ENCODE data around the gene LMO2. TPM values are rescaled to one million over a fixed set of nuclear protein-coding genes. Genes with fewer than 3 reads are reported as not detected.

LMO2 gene
- total RNA-seq, 1 donor: under 0.01 TPM

- peak; percentile 68 for DNase-seq (ENCODE audit: low read depth)
- H3K4me3 ChIP-seq (ENCODE audit: low read depth, low read length): no peak overlapping the region
- TF ChIP-seq CTCF (IDR thresholded peaks at IDR 0.05; ENCODE audit: insufficient read depth, low read depth, low read length): peak; percentile 91
Measured at GRCh38 chr11:33857933-33858371, 33.9 kb downstream of the LMO2 start.

DNA sequence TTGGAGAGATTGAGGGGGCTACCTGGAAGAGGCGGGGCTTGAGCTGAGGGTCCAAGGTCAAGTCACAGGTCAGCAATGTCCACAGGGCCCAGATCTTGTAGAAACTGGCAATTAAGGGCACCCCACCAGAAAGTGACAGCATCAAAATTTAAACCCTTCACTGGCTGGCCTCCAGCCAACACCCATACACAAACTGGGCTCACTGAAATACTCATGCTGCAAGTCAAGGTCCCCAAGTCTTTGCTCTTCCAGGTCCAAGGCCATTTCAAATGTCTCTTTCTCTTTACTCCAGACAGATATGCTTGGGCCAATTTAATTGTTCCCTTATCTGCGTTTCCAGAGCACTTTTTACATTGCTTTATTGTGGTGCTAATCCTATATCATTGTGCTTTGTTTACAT is 36.4 kb downstream of the LMO2 start:
- H3K4me3 ChIP-seq (ENCODE audit: low read depth, low read length): no peak overlapping the region
- DNase-seq (ENCODE audit: low read depth): no peak
- no peak for TF ChIP-seq CTCF (IDR thresholded peaks at IDR 0.05; ENCODE audit: insufficient read depth, low read depth, low read length)

DNA sequence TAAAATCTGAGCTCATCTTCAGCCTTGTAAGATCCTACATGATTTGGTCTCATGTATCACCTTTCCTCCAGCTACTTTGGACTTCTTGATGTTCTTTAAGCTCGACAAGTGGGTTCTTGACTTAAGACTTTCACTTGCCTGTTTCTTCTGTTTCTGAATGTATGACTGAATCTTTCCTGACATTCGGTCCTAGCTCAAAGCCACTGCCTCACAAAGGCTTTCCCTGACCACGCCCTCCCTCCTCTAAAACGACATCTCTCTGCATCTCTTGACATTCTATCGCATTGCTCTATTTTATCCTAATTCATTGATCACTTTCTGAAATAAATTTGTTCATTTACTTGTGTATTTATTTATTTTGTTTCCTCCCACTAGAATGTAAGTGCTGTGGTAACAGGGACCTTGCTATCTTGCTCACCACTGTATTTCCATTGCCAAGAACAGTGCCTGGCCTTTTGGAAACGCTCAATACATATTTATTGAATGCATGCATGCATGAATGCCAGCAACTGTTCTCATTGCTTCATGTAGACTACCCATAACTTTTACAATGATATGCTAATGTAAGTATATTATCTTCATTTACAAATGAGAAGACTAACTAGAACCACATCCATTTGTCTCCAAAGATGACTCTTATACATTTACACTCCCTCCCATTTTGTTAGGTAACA is 43.0 kb downstream of the LMO2 start:
- no peak for DNase-seq (ENCODE audit: low read depth)
- no peak for TF ChIP-seq CTCF (IDR thresholded peaks at IDR 0.05; ENCODE audit: insufficient read depth, low read depth, low read length)
- no peak overlapping the region for H3K4me3 ChIP-seq (ENCODE audit: low read depth, low read length)

DNA sequence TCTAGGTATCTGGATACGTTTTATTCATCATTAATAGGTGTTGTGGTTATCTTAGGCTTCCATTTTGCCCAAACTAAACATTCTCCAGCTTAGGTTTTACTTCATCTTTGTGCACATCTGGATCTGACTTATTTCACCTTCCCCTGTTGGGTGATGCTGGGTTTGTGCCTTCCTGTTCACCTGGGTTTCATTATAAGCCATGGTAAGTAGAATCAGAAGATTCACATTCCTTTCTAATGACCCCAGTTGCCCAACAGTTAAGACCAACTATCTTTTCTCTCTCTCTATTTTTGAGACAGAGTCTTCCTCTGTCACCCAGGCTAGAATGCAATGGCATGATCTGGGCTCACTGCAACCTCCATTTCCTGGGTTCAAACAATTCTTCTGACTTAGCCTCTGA is 44.6 kb downstream of the LMO2 start:
- no peak for DNase-seq (ENCODE audit: low read depth)
- no peak for TF ChIP-seq CTCF (IDR thresholded peaks at IDR 0.05; ENCODE audit: insufficient read depth, low read depth, low read length)
- H3K4me3 ChIP-seq (ENCODE audit: low read depth, low read length): no peak overlapping the region

DNA sequence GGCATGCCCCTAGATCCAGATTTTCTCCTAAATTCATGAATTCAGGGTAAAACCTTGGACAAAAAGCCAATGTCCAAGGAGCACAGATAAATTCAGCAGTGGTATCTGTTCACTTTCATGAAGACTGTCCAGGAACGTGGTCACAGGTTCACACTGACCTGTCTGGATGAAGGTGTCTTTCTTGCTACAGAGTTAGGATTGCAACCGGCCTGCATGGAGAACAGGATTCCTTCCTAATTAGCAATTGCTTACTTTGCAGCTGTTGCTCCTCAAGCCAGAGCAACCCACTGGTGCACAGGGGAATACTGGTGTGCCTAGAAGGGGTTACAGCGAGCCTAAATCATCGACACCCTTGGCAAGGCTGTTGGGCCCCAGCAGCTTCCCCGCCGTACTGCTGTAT is 47.6 kb downstream of the LMO2 start:
- TF ChIP-seq CTCF (IDR thresholded peaks at IDR 0.05; ENCODE audit: insufficient read depth, low read depth, low read length): no peak
- H3K4me3 ChIP-seq (ENCODE audit: low read depth, low read length): no peak overlapping the region
- DNase-seq (ENCODE audit: low read depth): no peak

GRCh38 chr11:33843018-33843417 is 48.9 kb downstream of the LMO2 start:
- no peak overlapping the region for H3K4me3 ChIP-seq (ENCODE audit: low read depth, low read length)
- DNase-seq (ENCODE audit: low read depth): no peak
- no peak for TF ChIP-seq CTCF (IDR thresholded peaks at IDR 0.05; ENCODE audit: insufficient read depth, low read depth, low read length)

Data from fibroblast of villous mesenchyme (primary cell).